AG04449 (cell line): ENCODE measurements around the gene INSC.

ENCODE experiments used
- CTCF ChIA-PET: fragments of 350-600 bp; formaldehyde crosslinking; extraction: SDS; loops from one replicate; lab custom pipeline; 2021; ENCODE audit warnings: antibody characterized with exemption; lab: Yijun Ruan, JAX
- POLR2A ChIA-PET: fragments of 400-600, 350-600 bp; formaldehyde crosslinking; extraction: SDS; loops from one replicate; lab custom pipeline; 2020; ENCODE audit warnings: antibody characterized with exemption, inconsistent platforms; lab: Yijun Ruan, JAX
- DNase-seq: peaks from one replicate; pipeline ENCODE4 v3.0.0-alpha.2; 2010; ENCODE audit warnings: low read depth, low spot score
- H3K4me3 ChIP-seq: 2 replicates; pipeline ENCODE4 v1.5.1; 2011; ENCODE audit warnings: low read depth, mild to moderate bottlenecking, control low read depth, low read length
- TF ChIP-seq, protein P1 (sequence below): IDR thresholded peaks from one replicate; pipeline ENCODE4 v1.5.1; 2011; ENCODE audit warnings: mild to moderate bottlenecking, moderate library complexity, low read length, control low read depth, inconsistent platforms; ENCODE audit not compliant: insufficient read depth; ENCODE audit errors: missing control alignments

The INSC gene

DNA sequence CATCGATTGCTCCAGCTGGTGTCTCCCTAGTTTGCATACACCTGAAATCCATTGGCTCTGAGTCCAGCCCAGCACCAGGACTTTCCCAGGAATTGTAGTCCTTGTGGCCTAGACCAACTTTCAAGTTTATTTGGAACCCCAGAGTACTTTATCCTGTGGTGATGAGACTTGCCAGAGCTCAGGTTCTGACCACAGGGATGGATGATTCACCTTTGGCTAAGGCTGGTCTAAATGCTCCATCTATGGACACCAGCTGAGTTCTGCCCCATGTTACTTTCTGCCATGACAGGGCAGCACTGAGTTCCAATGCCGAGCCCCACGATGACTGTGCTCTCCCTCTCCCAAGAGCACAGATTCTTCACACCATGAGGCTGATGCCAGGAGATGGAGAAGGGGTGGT, 17.3 kb upstream of the INSC start:
- H3K4me3 ChIP-seq: no peak overlapping the region
- CTCF ChIA-PET: interaction anchor here (0.7 to 13.6 kb wide), 4 partner anchors 22 to 110 kb away, joined by 3 to 373 read pairs (median 108); no protein-coding TSS in a partner anchor
- TF ChIP-seq, protein P1, sequence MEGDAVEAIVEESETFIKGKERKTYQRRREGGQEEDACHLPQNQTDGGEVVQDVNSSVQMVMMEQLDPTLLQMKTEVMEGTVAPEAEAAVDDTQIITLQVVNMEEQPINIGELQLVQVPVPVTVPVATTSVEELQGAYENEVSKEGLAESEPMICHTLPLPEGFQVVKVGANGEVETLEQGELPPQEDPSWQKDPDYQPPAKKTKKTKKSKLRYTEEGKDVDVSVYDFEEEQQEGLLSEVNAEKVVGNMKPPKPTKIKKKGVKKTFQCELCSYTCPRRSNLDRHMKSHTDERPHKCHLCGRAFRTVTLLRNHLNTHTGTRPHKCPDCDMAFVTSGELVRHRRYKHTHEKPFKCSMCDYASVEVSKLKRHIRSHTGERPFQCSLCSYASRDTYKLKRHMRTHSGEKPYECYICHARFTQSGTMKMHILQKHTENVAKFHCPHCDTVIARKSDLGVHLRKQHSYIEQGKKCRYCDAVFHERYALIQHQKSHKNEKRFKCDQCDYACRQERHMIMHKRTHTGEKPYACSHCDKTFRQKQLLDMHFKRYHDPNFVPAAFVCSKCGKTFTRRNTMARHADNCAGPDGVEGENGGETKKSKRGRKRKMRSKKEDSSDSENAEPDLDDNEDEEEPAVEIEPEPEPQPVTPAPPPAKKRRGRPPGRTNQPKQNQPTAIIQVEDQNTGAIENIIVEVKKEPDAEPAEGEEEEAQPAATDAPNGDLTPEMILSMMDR: no peak
- POLR2A ChIA-PET: no interaction called here
- no peak for DNase-seq

DNA sequence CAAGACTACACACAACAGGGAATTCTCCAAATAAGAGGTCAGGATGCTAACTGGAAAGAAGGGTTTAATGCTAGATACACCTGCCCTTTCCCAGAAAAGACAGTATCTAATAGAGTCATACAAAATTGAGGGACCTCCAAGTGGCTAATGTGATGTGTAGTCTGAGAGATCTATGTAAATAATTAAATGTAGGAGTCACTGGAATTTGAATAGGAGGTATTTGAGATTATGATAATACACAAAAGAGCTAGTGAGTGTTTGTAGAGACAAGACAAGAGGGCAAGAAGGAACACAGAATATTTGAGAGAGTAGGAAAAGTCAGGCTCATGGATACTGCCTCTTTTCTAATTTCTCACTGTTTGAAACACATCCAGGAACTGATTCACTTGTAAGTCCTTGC, 15.5 kb upstream of the INSC start:
- H3K4me3 ChIP-seq: no peak overlapping the region
- CTCF ChIA-PET: interaction anchor here (0.9 to 13.6 kb wide), 25 partner anchors 8 to 310 kb away, joined by 3 to 373 read pairs (median 9); partner anchors contain the start of gene INSC
- TF ChIP-seq, protein P1: no peak
- POLR2A ChIA-PET: no interaction called here
- DNase-seq: no peak

DNA sequence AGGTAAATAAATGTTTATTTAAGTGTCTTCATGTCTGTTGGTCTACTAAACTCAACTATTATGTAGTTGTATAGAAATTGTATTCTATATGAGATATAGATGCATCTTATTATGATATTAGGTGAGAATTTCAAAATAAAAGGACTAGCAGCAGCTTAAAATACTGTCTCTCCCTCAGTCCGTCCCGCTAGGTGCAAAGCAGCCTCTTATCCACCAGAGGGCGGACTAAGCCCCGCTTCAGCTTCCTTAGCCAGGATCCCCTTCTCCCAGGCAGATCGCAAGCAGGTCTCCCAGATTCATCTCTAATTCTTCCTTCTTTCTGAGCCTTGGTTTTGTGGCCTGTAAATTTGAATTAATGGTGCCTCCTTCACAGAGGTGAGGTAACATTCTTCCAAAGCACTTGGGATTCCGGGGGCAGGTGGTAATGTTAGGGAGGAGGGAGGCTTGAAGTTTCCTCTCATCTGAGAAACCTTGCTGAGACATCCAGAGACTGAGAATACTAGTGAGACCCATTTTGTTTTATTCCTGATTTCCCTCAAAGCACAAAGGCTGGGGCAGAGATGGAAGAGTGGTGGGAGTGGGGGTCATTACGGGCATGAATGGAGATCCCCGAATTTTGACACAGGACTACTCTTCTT, 13.5 kb upstream of the INSC start:
- TF ChIP-seq, protein P1: peak; percentile 88
- H3K4me3 ChIP-seq: no peak overlapping the region
- ChIA-PET CTCF (interaction anchor here (0.6 to 13.6 kb wide), 37 partner anchors 10 to 231 kb away, joined by 3 to 373 read pairs (median 5); partner anchors contain the start of gene INSC), POLR2A (no interaction called here)
- no peak for DNase-seq

DNA sequence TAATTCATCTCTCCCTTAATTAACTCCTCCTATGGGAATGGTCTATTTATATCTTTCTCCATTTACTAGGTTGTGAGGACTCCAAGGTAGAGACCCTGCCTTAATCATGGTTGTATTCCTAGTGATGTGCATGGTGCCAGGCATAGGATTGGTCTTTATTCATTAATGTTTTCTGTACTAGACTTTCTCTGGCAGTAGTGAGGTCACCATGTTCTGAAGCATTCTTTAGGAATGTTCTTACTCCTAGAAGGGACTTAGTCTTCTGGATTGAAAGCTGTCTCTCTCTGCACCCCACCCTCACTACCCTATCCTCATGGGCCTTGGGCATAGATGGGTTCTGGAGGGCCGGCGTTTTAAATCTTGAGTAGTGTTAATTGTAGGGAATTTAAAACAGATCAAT, 10.6 kb upstream of the INSC start:
- DNase-seq: no peak
- H3K4me3 ChIP-seq: no peak overlapping the region
- TF ChIP-seq, protein P1: no peak
- ChIA-PET CTCF (interaction anchor here (1.3 to 13.6 kb wide), 6 partner anchors 27 to 117 kb away, joined by 3 to 373 read pairs (median 4); no protein-coding TSS in a partner anchor), POLR2A (no interaction called here)

DNA sequence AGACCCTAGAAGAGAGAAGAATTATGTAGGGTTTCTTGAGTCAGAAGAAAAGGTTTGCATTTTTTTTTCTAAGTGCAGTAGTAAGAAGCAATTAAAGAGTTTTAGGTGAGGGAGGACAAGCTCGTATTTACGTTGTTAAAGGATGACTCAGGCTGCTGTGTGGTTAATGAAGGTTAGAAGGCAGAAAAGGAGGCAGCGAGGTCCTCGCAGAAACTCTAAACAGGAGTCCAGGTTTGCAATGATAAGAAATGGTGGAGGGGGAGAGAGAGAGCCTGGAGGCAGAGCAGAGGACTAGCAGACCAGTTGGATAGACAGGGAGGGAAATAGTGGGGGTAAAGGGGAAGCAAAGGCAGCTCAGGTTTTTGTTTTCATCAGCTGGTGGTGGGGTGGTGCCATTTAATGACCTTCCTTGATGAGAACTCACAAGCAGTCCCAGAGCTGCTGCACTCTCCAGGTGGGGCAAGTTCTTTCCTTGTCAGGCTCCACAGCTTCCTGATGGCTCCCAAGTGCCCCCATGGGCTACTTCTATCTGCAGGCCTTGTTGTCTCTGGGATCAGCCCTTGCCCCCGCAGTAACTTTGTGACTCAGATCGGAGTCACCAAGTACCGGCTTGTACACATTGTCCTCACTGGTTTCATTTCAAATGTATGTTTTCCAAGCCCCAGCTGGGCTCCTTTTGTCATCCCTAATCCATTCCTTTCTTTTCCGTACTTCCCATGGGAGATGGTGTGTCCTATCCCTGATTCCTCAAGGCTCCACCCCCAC, 8.3 kb upstream of the INSC start:
- no peak for DNase-seq
- TF ChIP-seq, protein P1: no peak
- ChIA-PET POLR2A (interaction anchor here (0.8 to 1.1 kb wide), 3 partner anchors 17 to 91 kb away, joined by 3 to 4 read pairs (median 3); no protein-coding TSS in a partner anchor), CTCF (interaction anchor here (1.0 to 13.6 kb wide), 9 partner anchors 12 to 198 kb away, joined by 3 to 373 read pairs (median 4); no protein-coding TSS in a partner anchor)
- no peak overlapping the region; the same call in 1 of the 2 replicates for H3K4me3 ChIP-seq
